SIG-M5 treated with dmso at 0.1 percent for 504 hours (cell line): ENCODE data around the gene SYNM.
"Not testable (repeated sequence)": the region's sequence is repeated elsewhere in the genome, so short reads cannot be mapped to it uniquely, and the experiment has no call there.

ENCODE experiments used
- DNase-seq: peaks from one replicate; lab custom pipeline; 2025; ENCODE audit not compliant: unreplicated experiment; lab: John Stamatoyannopoulos, UW

SYNM gene

GRCh38 chr15:99104788-99105513, at the start of gene SYNM:
Gene SYNM, plus strand, starts transcription at chr15:99105080. Its CDS starts 120 bp downstream, at chr15:99105200.
- DNase-seq = peak; percentile 12

- no peak for DNase-seq
Measured at GRCh38 chr15:99055555-99056134, 49.2 kb upstream of the SYNM start.

DNA sequence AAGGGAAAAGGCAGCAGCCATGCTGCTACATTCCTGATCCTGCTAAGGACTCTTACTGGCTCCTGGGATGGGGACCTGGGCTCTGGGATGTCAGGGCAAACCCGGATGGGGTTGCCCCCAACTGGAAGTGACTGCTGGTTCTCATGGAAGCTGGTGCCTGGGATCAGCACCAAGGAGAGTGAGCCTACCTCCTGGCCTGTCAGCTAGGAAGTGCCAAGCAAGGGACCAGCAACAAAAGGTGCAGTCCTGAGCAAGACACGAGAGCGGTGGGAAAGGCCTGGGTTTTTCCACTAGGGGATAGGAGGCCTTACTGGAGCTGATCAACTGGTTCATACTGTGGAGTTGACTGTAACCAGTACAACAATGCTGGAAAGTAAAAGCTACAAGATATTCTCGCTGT, 47.9 kb upstream of the SYNM start:
- no peak for DNase-seq

DNA sequence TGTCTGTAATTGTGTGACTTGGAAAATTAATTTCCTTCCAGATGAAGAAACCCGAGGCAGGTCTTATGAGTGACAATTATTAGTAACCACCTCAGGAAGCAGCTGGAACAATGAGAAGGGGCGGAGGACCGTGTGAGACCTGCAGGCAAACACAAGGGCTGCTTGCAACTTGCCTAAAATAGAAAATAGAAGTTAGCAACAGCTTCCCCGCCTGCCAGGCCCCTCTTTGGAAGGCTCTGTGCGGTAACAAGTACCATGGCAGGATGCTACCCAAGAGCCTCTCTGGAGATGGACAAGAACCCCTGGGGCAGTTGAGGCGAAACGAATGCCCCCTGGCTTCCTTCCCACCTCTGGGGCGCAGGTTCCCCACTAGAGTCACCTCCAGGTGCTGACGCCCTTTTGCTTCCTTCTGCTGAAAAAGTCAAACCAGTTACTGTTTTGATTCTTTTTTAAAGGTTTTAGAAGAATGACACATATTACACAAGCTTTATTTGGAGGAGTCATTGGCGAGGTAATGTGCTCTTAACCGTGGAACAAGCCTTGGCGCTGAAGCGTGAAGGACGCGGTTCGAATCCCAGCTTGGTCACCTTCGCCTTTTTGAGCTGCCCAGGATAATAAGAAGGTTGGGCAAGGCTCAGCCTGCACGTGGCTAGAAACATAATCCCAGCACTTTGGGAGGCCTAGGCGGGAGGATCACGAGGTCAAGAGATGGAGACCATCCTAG, 47.0 kb upstream of the SYNM start:
- no peak for DNase-seq

DNA sequence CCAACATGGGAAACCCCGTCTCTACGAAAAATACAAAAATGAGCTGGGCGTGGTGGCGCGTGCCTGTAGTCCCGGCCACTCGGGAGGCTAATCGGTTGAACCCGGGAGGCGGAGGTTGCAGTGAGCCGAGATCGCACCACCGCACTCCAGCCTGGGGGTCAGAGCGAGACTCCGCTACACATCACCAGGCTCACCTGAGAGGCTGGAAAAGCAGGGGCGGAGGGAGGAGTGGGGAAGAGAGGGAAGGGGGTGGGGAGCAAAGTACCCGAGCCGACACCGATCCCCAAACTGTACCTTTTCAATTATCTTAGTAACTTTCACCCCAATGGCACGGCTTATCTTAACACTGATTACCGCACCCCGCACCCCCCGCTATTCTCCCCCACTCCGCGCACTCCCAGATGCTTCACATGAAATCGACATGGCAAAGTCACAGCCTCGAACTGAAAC, 46.4 kb upstream of the SYNM start:
- no peak for DNase-seq

DNA sequence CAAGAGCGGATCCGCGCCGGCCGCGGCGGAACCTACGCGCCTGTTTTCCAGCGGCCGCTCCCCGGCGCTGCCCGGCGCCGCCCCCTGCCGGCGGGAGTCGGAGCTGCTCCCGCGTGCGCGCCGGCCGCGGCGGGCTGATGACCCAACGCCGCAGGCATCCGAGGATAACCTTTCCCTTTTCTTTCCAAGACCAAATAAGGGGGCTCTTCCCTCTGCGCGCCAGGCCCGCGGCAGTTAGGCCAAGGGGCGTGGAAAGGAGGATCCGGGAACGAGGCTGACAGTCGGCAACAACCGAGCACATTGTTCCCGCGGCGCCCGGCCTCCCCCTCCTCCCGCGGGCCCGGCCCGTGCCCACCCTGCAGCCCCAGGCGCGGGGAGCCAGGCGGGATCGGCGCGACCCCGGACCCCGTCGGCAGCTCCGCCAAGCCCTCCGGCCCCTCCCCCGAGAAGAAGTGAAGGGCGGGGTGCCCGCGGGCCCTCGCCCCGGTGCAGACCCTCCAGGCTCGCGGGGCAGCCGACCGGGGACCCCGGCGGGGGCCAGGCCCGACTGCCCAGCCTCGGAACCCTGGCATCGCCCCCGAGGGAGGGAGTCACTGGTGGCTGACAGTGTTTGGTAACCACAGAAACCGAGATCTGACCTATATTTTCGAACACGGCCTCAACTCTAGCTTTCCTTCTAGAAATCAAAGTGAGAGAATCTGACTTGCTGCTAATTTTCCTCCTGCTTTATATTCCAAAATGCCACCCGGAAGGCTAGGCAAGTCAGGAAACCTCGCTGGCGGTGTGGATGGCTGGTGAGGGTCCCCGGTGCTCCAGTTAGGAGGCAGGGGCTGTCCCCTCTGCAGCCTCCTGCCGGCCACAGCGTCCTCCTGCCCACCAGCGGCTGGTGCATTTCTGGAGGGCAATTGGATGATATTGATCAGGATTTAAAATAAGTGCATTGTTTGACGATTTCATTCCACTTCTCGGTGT, 45.6 kb upstream of the SYNM start:
- no peak for DNase-seq

GRCh38 chr15:99060186-99060585, 44.7 kb upstream of the SYNM start:
- DNase-seq = not testable (repeated sequence)

DNA sequence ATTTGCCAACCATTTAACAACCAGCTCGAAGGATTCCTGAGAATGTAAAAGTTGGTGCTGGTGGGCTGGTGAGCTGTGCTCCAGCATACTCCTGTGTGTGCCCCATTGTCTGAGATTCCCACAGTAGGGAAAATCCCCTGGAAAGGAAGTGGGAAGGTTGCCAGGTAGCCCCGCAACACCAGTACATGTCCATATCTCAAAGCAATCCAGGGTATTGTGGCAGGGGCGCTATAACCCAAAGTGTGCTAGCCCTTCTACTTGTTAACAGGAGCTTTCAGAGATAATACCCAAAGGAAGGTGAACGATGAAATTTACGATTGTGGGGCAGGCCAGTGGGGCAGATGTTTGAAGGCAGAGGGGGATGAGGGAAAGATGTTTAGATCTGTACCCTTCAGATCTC, 42.7 kb upstream of the SYNM start:
- no peak for DNase-seq

- no peak for DNase-seq
Measured at GRCh38 chr15:99068186-99068585, 36.7 kb upstream of the SYNM start.

DNA sequence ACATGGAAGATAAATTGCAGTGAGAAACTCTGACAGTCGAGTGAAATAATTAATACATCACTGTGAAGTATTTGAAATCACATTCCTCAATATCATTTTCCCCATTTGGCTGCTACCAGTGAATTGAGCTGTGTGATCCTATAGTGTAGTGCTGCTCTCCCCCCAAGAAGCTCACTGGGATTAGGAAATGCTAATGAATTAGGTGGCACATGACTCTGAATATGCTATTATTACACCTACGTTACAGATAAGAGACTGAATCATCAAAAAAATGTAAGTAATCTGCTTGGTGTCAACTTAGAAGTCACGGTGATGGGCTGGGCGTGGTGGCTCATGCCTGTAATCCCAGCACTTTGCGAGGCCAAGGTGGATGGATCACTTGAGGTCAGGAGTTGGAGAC, 34.7 kb upstream of the SYNM start:
- DNase-seq = no peak

DNA sequence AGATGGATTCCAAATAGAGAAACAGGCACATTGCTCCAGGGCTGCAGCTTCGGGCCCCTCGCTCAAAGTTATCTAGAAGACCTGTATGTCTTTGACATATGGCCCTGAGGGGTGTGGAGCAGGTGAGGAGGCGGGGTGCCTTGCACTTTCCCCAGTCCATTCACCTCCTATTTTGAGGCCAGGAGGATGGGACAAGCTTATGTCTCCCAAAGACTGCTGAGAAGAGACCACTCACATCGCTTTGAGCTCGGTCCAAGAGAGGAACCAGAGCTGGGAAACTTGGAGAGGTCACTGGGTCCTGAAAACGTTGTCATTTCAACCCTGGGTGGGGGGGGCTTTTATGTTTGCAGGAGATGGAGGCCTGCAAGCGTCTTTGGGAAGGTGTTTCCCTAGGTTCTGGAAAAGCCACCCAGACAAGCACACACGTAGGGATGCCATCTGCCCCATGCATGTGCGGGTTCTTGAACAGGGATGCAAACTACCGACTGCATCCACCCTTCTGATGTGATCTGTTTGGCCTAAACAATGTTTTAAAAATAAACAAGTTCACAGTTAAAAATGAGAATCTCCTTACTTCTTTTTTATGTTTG, 33.7 kb upstream of the SYNM start:
- no peak for DNase-seq

DNA sequence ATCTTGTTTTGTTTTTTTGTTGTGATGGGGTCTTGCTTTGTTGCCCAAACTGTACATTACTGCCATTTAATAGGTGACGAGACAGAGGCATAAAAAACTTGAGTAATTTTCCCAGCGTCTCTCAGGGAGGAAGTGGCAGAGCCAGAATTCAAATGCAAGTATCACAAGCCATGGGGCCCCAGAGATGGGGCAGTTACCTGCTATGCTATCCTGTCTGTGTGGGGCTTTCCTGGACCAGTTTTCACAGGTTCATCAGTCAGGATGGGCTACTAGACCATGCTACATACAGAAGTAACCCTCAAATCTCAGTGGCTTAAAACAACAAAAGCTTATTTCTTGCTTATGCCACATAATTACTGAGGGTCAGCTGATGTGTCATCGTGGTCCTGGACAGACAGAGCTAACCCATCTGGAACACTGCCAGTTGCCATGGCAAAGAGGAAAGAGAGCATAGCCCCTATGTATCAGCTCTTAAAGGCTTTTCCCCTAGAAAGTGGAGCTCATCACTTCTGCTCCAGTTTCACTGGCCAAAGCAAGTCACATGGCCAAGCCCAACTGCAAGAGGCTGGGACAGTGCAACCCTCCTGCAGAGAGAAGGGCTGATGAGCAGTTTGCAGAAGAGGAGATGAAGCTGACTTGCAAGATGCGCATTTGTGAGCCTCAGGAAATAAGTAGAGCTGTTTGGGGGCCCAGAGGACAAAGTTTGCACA, 31.7 kb upstream of the SYNM start:
- no peak for DNase-seq

GRCh38 chr15:99074446-99074845, 30.4 kb upstream of the SYNM start:
- no peak for DNase-seq

DNA sequence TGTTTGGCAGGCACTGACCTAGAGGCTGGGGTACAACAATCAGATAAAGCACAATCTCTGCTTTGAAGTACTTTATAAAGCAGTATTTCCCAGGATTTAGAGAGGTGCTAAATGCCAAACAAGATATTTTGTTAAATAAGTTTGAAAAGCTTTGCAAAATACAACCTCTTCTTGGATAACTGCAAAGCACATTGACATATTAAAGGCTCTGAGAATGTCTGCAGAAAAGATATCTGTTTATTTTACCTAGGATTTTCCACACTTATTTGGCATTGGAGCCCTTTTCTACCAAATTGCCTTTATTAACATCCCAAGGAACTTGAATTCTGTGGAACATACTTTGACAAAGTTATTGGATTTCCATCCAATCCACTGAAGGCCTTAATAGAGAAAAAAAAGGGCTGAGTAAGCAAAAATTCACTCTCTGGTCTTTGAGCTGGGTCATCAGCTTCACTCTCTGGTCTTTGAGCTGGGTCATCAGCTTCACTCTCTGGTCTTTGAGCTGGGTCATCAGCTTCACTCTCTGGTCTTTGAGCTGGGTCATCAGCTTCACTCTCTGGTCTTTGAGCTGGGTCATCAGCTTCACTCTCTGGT, 29.7 kb upstream of the SYNM start:
- not testable (repeated sequence) for DNase-seq

- no peak for DNase-seq
Measured at GRCh38 chr15:99076109-99076508, 28.8 kb upstream of the SYNM start.

DNA sequence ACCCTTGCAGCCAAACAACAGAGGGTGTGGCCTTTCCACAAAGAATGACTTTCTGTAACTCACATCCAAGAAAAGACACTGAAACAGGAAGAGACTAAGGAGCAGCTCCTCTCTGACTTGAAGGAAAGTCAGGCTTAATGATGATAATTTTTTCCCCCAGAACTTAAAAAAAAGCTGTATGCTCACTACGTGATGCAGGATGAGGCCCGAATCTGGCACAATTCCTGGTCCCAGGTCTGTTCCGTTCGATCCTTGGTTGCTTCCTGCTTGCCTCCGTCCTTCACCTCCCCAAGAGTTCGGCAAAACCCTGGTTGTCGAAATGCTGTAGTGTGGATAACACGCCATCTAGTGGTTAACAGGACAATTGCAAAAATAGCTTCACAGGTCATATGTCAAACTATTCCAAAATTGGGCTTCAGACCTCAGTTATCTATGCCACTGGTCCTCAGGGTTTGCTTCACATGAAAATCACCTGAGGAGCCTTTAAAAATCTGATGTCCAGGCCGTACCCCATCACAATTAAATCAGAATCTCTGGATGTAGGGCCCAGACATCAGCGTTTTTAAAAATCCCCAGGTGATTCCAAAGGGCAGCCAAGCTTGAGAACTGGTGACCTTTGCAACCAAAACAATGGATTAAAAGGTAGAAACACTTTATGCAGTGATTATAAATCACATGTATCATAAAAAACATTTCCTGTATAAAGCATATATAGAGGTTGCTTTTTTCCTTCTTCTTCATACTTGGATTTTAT, 28.1 kb upstream of the SYNM start:
- DNase-seq = peak; percentile 84

GRCh38 chr15:99082798-99083197, 22.1 kb upstream of the SYNM start:
- DNase-seq = no peak

DNA sequence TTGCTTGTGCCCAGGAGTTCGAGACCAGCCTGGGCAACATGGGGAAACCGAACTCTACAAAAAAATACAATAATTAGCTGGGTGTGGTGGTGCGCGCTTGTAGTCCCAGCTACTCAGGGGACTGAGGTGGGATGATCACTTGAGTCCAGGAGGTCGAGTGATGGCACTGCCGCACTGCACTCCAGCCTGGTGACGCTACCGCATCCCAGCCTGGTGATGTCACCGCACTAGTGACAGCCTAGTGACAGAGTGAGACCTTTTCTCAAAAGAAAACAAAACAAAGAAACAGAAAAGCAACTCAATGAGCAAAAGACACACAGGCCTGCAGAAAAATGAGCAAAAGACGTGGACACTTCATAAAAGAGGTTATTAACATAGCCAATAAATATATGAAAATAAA, 19.9 kb upstream of the SYNM start:
- DNase-seq = no peak
